Measurements from ENCODE around the gene NUP62.
"Not testable (repeated sequence)": the region's sequence is repeated elsewhere in the genome, so short reads cannot be mapped to it uniquely, and the experiment has no call there.

NUP62 gene

GRCh38 chr19:49924881-49925210, 4.5 kb downstream of the NUP62 start:
- not testable (repeated sequence) for DNase-seq (ENCODE audit: low read depth)

GRCh38 chr19:49924004-49924880, 5.1 kb downstream of the NUP62 start:
- DNase-seq (ENCODE audit: low read depth) = no peak

DNA sequence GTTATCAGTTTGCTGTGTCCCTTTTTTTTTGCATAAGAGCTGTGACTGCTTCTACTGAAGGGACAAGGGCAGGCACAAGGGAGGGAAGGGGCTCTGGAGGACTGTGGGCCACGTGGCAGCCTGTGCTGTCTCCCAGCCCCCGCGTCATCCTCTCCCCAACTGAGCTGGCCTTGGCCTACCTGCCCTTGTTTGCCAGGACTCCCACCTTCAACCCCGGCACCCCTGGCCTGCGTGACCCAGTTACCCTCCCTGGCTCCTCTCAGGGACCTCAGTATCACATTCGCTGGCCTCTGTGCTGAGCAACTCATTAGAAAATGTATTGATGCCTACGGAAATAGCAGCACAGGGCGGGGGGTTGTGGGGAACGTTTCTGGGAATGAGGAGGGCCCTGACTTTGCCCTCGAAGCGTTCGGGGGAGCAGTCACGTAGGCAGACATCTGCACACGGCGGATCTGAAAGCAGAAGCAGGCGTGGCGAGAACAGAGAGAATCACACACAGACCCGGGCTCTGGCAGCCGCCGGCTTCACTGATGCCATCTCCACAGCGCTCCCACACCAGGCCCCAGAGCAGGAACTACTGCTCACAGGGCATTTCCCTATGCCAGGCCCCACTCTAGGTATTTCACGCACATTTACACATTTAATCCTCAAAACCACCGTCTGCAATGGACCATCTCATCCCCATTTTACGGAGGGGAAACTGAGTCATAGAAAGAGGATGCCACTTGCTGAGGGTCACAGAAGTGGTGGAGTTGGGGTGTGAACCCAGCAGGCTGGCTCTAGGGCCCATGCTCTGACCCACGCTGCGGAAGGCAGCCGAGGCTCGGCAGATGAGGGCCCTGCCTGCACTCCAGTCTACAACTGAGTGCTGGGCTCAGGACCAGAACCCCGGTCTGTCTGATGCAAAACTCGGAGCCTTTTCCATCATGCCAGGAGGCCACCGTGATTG, 6.0 kb downstream of the NUP62 start:
- DNase-seq (ENCODE audit: low read depth) = no peak

- DNase-seq (ENCODE audit: low read depth) = peak; percentile 89
Observed at GRCh38 chr19:49921871-49922795, 7.2 kb downstream of the NUP62 start.

DNA sequence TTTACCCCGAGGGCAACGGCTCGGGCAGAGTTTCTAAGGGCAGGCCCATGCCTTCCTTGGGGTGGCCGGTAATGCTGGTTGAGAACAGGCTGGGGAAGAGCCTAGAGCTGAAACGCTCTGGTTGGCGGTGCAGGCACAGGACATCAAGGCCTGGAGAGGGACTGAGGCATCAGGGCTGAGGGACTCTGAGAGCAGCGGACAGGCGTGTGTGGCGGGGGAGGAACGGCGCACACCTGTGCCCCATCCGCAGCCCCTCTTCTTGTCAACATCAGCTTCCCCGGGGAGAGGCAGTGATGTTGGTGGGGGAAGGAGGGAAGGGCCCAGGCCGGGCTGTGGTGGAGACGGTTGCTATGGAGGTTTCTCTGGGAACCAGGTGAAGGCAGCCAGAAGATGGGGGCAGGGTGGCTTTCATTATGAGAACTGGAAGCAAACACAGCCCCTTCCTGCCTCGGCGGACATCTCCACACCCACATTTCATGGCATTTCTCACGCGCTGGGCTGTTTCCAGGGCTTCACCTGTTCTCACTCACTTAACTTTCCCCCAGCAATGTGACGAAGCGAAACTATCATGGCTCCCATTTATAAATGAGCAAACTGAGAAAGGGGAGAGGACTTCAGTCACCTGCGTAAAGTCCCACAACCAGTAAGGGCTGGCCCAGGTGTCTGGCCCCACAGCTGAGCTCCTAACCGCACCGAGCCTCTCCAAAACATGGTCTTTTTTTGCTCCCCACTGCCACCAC, 8.5 kb downstream of the NUP62 start:
- DNase-seq (ENCODE audit: low read depth) = no peak

GRCh38 chr19:49918089-49918488, 11.2 kb downstream of the NUP62 start:
- DNase-seq (ENCODE audit: low read depth) = no peak

DNA sequence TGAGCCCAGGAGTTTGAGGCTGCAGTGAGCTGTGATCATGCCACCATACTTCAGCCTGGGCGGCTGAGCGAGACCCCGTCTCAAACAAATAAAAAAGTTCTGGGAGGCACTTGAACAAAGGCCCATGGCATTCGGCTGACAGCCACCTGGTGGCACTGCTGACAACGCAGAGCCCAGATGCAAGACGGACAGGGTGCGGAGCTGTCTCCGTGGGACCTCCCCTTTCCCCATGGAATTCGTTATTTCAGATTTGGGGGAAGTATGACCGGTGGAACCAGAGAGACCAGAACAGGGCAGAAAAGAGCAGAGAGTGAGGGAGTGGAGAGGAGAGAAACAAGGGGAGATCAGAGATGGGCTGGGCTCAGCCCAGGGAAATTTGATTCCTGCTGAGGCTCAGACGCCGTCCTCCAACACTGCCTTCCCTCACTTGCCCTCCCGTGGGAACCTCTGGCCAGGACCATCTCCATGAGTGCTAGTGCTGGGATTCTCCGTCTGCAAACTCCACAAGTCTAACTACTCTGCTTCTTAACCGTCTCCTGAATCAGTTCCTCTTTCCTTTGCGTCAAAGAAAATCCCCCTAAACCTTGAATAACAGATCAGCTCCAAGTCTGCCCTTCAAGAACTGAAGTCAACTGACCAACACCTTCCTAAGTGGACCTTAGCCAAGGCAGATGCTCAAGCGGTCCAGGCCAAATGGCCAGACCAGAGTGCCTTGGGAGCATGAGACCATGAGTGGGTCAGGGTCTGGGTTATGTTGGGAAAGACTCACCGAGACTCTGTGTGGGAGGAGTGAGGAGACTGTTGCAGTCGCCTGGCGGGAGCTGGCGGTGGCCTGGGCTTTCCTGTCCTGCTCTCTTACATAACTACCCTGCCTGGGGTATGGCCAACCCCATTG, 12.2 kb downstream of the NUP62 start:
- no peak for DNase-seq (ENCODE audit: low read depth)

GRCh38 chr19:49915271-49915670, 14.0 kb downstream of the NUP62 start:
- DNase-seq (ENCODE audit: low read depth) = no peak

GRCh38 chr19:49913720-49914119, 15.6 kb downstream of the NUP62 start:
- DNase-seq (ENCODE audit: low read depth) = no peak

DNA sequence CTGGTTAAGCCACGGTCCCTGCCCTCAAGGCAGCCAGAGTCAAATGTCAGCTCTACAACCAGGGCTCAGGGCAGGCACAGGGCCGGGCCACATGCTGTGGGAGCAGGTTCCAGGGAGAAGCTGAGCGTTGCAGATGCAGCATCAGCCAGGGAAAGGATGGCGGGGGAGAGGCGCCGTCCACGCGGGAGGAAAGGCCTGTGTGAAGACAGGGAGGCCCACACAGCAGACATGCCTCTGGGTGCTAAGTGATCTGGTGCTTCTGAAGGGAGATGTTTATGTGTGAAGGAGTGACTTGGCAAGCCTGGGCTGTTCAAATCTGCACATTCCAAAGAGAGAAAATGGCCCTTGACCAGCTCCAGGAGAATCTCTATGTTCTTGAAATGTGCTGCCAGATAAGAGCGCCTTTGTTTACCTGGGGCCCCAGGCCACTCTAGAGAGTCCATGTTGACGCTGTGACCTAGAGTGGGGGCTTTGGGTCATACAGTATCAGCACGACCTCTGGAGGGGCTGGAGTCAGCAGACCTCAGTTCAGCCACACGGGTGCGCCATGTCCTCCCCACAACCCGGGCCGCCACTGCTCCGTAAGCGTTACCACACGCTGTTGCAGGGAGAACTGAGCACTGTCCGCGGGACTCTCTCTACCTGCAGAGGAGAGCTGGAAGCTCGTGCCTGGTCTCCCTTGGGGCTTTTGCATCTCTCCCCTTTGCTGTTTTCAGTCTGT, 16.2 kb downstream of the NUP62 start:
- DNase-seq (ENCODE audit: low read depth) = peak; percentile 38

DNA sequence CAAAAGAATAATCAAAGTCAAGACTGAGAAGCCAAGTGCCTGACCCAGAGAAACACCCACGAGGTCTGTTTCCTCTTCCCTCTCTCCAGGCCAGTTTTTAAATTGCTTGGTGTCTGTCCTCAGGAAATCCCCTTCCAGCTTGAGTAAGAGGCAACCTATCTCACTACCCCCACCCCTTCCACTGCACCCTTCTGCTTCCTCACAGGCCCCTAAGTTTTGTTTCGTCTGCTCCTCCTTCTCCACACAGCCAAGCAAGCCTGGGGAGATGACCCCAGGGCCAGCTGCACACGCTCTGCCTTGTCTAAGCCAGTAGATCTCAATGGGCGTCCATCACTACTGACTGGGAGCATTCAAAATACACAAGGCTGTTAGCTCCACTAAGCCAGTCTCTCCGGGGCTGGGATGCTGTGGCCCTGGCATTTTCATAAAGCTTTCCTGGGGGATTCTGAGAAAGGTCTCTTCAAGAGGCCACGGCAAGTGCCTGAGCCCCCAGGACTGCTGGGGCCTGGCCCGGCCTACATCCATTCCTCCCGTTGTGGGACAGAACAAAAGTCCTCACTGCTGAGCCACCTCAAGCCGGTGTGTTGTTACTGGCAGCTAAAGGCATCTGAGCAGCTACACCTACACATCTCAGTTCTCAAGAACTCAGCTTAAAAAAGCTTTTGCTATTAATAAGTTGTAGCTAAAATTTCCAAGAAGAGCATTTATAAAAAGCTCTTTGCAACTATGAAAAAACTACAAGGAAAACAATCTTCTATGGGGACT, 17.7 kb downstream of the NUP62 start:
- DNase-seq (ENCODE audit: low read depth) = peak; percentile 42

- DNase-seq (ENCODE audit: low read depth) = no peak
Observed at GRCh38 chr19:49910179-49910578, 19.1 kb downstream of the NUP62 start.

- no peak for DNase-seq (ENCODE audit: low read depth)
Observed at GRCh38 chr19:49908480-49909420, 20.6 kb downstream of the NUP62 start.

GRCh38 chr19:49907745-49908446, 21.4 kb downstream of the NUP62 start:
- no peak for DNase-seq (ENCODE audit: low read depth)

- DNase-seq (ENCODE audit: low read depth) = no peak
Observed at GRCh38 chr19:49906879-49907564, 22.3 kb downstream of the NUP62 start.

DNA sequence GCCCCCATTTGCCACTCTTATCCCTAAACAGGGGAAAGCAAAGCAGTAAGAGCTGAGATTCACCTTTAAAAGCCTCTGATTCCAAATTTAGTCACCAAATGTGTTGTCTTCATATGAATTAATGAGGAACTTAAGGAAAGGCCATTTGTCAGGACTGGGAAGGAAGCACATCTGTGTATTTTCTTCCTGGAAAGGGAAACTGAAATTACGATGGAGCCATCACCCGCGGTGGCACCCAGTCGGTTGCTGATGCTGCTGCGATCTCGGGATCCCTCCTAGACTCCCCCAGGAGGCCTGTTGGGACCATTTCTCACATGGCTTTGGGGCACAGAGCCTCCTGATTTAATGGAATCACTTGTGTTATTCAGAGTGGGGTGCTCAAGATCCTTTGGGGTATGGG, 25.2 kb downstream of the NUP62 start:
- DNase-seq (ENCODE audit: low read depth) = no peak
